GM12878 (cell line): ENCODE results near the gene PPP2R3A. TPM values are rescaled to one million over a fixed set of nuclear protein-coding genes. Genes with fewer than 3 reads are reported as not detected.
A peak's percentile ranks its signal among the peaks of the same experiment; 100 is the strongest.
"Not testable (repeated sequence)": the region's sequence is repeated elsewhere in the genome, so short reads cannot be mapped to it uniquely, and the experiment has no call there.

Experiments used
- ATAC-seq: fragments of 200-7000 bp; cut with Tn5 transposase; 3 replicates; pipeline ENCODE4 v1.9.1; 2020; ENCODE audit warnings: mild to moderate bottlenecking, moderate library complexity
- BruUV-seq: library from RNA; stranded (reverse); fragments of 400-500 nt; replicated peaks from 2 replicates; lab custom pipeline; 2021; lab: Mats Ljungman, UMichigan
- CTCF ChIA-PET: fragments of 300-600 bp; sonication (Branson Sonifier 250); formaldehyde crosslinking; extraction: SDS; loops from one replicate; lab custom pipeline; 2021; ENCODE audit warnings: inconsistent platforms; lab: Yijun Ruan, JAX
- POLR2A ChIA-PET: fragments of 350-600 bp; formaldehyde crosslinking; extraction: SDS; loops from one replicate; lab custom pipeline; 2021; ENCODE audit warnings: inconsistent platforms; lab: Charles Lee
- RAD21 ChIA-PET: fragments of 300-600 bp; sonication (Branson Sonifier 250); formaldehyde crosslinking; loops from one replicate; lab custom pipeline; 2023; ENCODE audit warnings: antibody characterized with exemption; ENCODE audit not compliant: unreplicated experiment; lab: Charles Lee
- SMC1A ChIA-PET: fragments of 300-600 bp; sonication (Branson Sonifier 250); formaldehyde crosslinking; loops from one replicate; lab custom pipeline; 2023; ENCODE audit not compliant: unreplicated experiment, uncharacterized antibody; lab: Charles Lee
- DNase-seq: peaks from one replicate; pipeline ENCODE4 v3.0.0-alpha.2; 2011; ENCODE audit warnings: low read depth, low spot score
- FAIRE-seq: peaks from 3 replicates; lab custom pipeline; 2011; peaks lifted over from hg19 to GRCh38; lab: Jason Lieb, UNC
- H2AFZ ChIP-seq: 2 replicates; pipeline ENCODE4 v1.6.0; 2011; ENCODE audit warnings: low read depth, low read length, control low read depth; ENCODE audit not compliant: control insufficient read depth
- H3K27ac ChIP-seq: 2 replicates; pipeline ENCODE4 v1.5.1; 2011; ENCODE audit warnings: control low read depth; ENCODE audit not compliant: control insufficient read depth, insufficient read depth
- H3K27me3 ChIP-seq, 2 experiments: replicated peaks in 1 of 2; 2 replicates each; pipeline versions ENCODE4 v1.6.0 to v1.6.1; 2011; ENCODE audit warnings: low read length in 1 of 2; ENCODE audit not compliant: control insufficient read depth in 2 of 2, insufficient read depth in 2 of 2
- H3K36me3 ChIP-seq, 2 experiments: 2 replicates each; pipeline ENCODE4 v1.5.1; 2011; ENCODE audit warnings: low read length in 1 of 2; ENCODE audit not compliant: control insufficient read depth in 2 of 2, insufficient read depth in 2 of 2
- H3K4me1 ChIP-seq: 2 replicates; pipeline ENCODE4 v1.6.1; 2011; ENCODE audit warnings: mild to moderate bottlenecking, low read length, moderate library complexity, mixed read lengths; ENCODE audit not compliant: control insufficient read depth, insufficient read depth
- H3K4me2 ChIP-seq: 2 replicates; pipeline ENCODE4 v1.6.0; 2011; ENCODE audit warnings: control low read depth; ENCODE audit not compliant: control insufficient read depth, insufficient read depth
- H3K4me3 ChIP-seq: fragments of 200-600 bp; sonication (generic); 2 replicates; pipeline ENCODE4 v1.5.1; 2016
- H3K79me2 ChIP-seq: 2 replicates; pipeline ENCODE4 v1.6.0; 2011; ENCODE audit warnings: low read length; ENCODE audit not compliant: control insufficient read depth, insufficient read depth
- H3K9ac ChIP-seq: 2 replicates; pipeline ENCODE4 v1.8.0; 2011; ENCODE audit warnings: low read length, control low read depth, mixed read lengths; ENCODE audit not compliant: control insufficient read depth, insufficient read depth
- H3K9me3 ChIP-seq: replicated peaks from 3 replicates; pipeline ENCODE4 v1.5.1; 2011; ENCODE audit warnings: mild to moderate bottlenecking, low read length; ENCODE audit not compliant: control insufficient read depth, insufficient read depth
- H4K20me1 ChIP-seq: 2 replicates; pipeline ENCODE4 v1.6.0; 2011; ENCODE audit not compliant: control insufficient read depth, insufficient read depth
- EZH2 ChIP-seq: IDR thresholded peaks from 2 replicates; pipeline ENCODE4 v1.6.1; 2012; ENCODE audit warnings: low read depth, mild to moderate bottlenecking, control low read depth, inconsistent platforms, low read length, borderline replicate concordance; ENCODE audit not compliant: control insufficient read depth
- POLR2A ChIP-seq: IDR thresholded peaks from 2 replicates; pipeline ENCODE4 v1.6.1; 2011; ENCODE audit warnings: low read depth, mild to moderate bottlenecking, low read length
- WGBS: methylation state at CpG from one replicate; pipeline ENCODE4 v1.1.6; 2016; ENCODE audit warnings: low lambda C conversion rate; ENCODE audit not compliant: insufficient replicate concordance, insufficient coverage; ENCODE audit errors: missing lambda C conversion rate; 5-methylcytosine and 5-hydroxymethylcytosine counted together
- in situ Hi-C: fragments of 300-500 bp; cut with MboI; formaldehyde crosslinking; loops from 9 replicates; pipeline ENCODE4 v1.14.3; 2018; ENCODE audit warnings: mixed read lengths
- intact Hi-C: fragments of 100-400 bp; cut with micrococcal nuclease; formaldehyde crosslinking; loops from one replicate; pipeline ENCODE4 v1.14.2; 2022; ENCODE audit not compliant: unreplicated experiment
- polyA plus RNA-seq, 11 experiments: library from polyadenylated mRNA; depleted of rRNA in 4 of 11; unstranded in 6 of 11; stranded (reverse) in 5 of 11; fragments of >200 nt; fragmentation: Nextera tagmentation in 4 of 11; fragmentation: Illumina TruSeq in 1 of 11; extraction: Ambion mirVana in 4 of 11; extraction: Trizol in 1 of 11; gene quantifications; 1 replicate in 1 of 11; 2 replicates in 10 of 11; pipeline versions ENCODE4 v1.2.1 to v1.2.3, GENCODE V29; 2011 to 2016; ENCODE audit warnings: inconsistent platforms in 2 of 11, missing spikeins in 2 of 11, low read depth in 1 of 11
- total RNA-seq, 4 experiments: library from RNA; depleted of rRNA in 3 of 4; stranded (reverse); fragments of >200 nt in 3 of 4; fragmentation: Illumina TruSeq in 1 of 4; extraction: Trizol in 1 of 4; gene quantifications; 2 replicates each; pipeline versions ENCODE4 v1.2.1 to v1.2.3, GENCODE V29; 2013 to 2021

The PPP2R3A gene
- total and polyA plus RNA-seq, 10 of the 15 experiments (the other 5 are each of a cell fraction or from before 2014, with no cell fraction given) = under 0.01 to 0.16 (median 0.06) TPM; not detected in 5

- TF ChIP-seq POLR2A = 0 out of 2 replicates have a peak, but pooled peaks have one; percentile 8
- no peak for TF ChIP-seq EZH2
- intact Hi-C loops (loop anchor here (5.0 kb wide), 1 partner anchor 65 kb away; no protein-coding TSS in a partner anchor), in situ Hi-C loops (no loop called here)
- H3K4me2 ChIP-seq = no peak overlapping the region
- no peak overlapping the region for H2AFZ ChIP-seq
- ATAC-seq = peak; percentile 58
- H4K20me1 ChIP-seq = no peaks in the 10 kb centered on the region
- CTCF ChIA-PET = no interaction called here
- H3K9me3 ChIP-seq = no peaks in the 10 kb centered on the region
- no peaks in the 10 kb centered on the region; a peak in 1 of 4 replicates for H3K36me3 ChIP-seq
- H3K27ac ChIP-seq = no peak overlapping the region
- H3K9ac ChIP-seq = no peak overlapping the region
- no peaks in the 10 kb centered on the region for H3K4me1 ChIP-seq
- no peak for FAIRE-seq
- no peaks in the 10 kb centered on the region for H3K27me3 ChIP-seq
- RAD21 ChIA-PET = no interaction called here
- no peaks in the 10 kb centered on the region; the same call in 1 of the 2 replicates for H3K79me2 ChIP-seq
- BruUV-seq = no TSS peak
- SMC1A ChIA-PET = no interaction called here
- no peak for DNase-seq
- POLR2A ChIA-PET = no interaction called here
- H3K4me3 ChIP-seq = no peak overlapping the region
- 83% methylated on average over 3 of the region's 3 CpGs for WGBS
Observed at GRCh38 chr3:136142592-136142991, 177.1 kb downstream of the PPP2R3A start.

DNA sequence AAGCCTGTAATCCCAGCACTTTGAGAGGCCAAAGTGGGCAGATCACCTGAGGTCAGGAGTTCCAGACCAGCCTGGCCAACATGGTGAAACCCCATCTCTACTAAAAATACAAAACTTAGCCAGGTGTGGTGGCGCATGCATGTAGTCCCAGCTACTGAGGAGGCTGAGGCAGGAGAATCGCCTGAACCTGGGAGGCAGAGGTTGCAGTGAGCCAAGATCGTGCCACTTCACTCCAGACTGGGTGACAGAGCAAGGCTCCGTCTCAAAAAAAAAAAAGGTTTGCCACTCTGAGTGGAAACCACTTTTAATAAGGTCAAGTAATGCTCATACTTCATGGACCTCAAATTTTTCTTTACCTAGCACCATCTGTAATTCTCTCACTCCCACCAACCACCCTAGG, 178.9 kb downstream of the PPP2R3A start:
- H4K20me1 ChIP-seq, H3K27ac ChIP-seq, H3K79me2 ChIP-seq, H3K4me1 ChIP-seq, H3K27me3 ChIP-seq, in situ Hi-C loops, DNase-seq, H3K36me3 ChIP-seq, ATAC-seq, RAD21 ChIA-PET, H2AFZ ChIP-seq, H3K4me3 ChIP-seq, H3K9ac ChIP-seq, H3K4me2 ChIP-seq, H3K9me3 ChIP-seq, BruUV-seq, FAIRE-seq, POLR2A ChIA-PET: not testable (repeated sequence)
- CTCF ChIA-PET = interaction anchor here (0.9 to 1.0 kb wide), 2 partner anchors 11 to 35 kb away, joined by 3 to 4 read pairs; no protein-coding TSS in a partner anchor
- WGBS = 100% methylated on average over 4 of the region's 4 CpGs
- intact Hi-C loops = loop anchor here (5.0 kb wide), 1 partner anchor 67 kb away; no protein-coding TSS in a partner anchor
- SMC1A ChIA-PET = interaction anchor here (0.5 to 1.9 kb wide), 3 partner anchors 11 to 871 kb away, joined by 3 to 4 read pairs (median 4); no protein-coding TSS in a partner anchor
